GM23338 (cell line): Measurements from ENCODE around the gene SRD5A3. TPM values are rescaled to one million over a fixed set of nuclear protein-coding genes. Genes with fewer than 3 reads are reported as not detected.

Source experiments
- ATAC-seq: fragments of 200-7000 bp; cut with Tn5 transposase; 3 replicates; pipeline ENCODE4 v1.9.1; 2020
- DNase-seq: peaks from one replicate; pipeline ENCODE4 v3.0.0-alpha.2; 2015; ENCODE audit warnings: low spot score
- H2AFZ ChIP-seq: fragments of 200-600 bp; sonication (generic); 2 replicates; pipeline ENCODE4 v1.8.0; 2016; ENCODE audit warnings: antibody characterized with exemption, mild to moderate bottlenecking, moderate library complexity
- H3F3A ChIP-seq: fragments of 200-600 bp; sonication (generic); replicated peaks from 2 replicates; pipeline ENCODE4 v1.8.0; 2017; ENCODE audit warnings: antibody characterized with exemption, mixed run types, low read depth
- H3K27ac ChIP-seq: fragments of 200-600 bp; sonication (generic); 2 replicates; pipeline ENCODE4 v1.6.1; 2016; ENCODE audit warnings: low read depth
- H3K27me3 ChIP-seq: fragments of 200-600 bp; sonication (generic); 2 replicates; pipeline ENCODE4 v1.8.0; 2016; ENCODE audit warnings: mild to moderate bottlenecking, mixed run types, moderate library complexity; ENCODE audit not compliant: insufficient read depth
- H3K36me3 ChIP-seq: fragments of 200-600 bp; sonication (generic); 2 replicates; pipeline ENCODE4 v1.8.0; 2016; ENCODE audit warnings: mild to moderate bottlenecking; ENCODE audit not compliant: insufficient read depth
- H3K4me1 ChIP-seq: fragments of 200-600 bp; sonication (generic); 2 replicates; pipeline ENCODE4 v1.8.0; 2016; ENCODE audit warnings: mild to moderate bottlenecking, moderate library complexity; ENCODE audit not compliant: insufficient read depth
- H3K4me2 ChIP-seq: fragments of 200-600 bp; sonication (generic); 2 replicates; pipeline ENCODE4 v1.7.1; 2017; ENCODE audit warnings: mixed run types
- H3K4me3 ChIP-seq: fragments of 200-600 bp; sonication (generic); 2 replicates; pipeline ENCODE4 v1.6.1; 2016; ENCODE audit warnings: mixed run types
- H3K79me2 ChIP-seq: fragments of 200-600 bp; sonication (generic); replicated peaks from 2 replicates; pipeline ENCODE4 v1.8.0; 2017; ENCODE audit warnings: mild to moderate bottlenecking; ENCODE audit not compliant: insufficient read depth
- H3K9me2 ChIP-seq: fragments of 200-600 bp; sonication (generic); 2 replicates; pipeline ENCODE4 v1.8.0; 2017; ENCODE audit not compliant: insufficient read depth
- H4K20me1 ChIP-seq: fragments of 200-600 bp; sonication (generic); replicated peaks from 2 replicates; pipeline ENCODE4 v1.8.0; 2017; ENCODE audit warnings: mild to moderate bottlenecking; ENCODE audit not compliant: insufficient read depth
- H3K27ac Mint-ChIP-seq: 2 replicates; pipeline ENCODE4 v1.8.0; 2020; ENCODE audit warnings: inconsistent platforms, mild to moderate bottlenecking, moderate library complexity, mixed read lengths
- H3K27me3 Mint-ChIP-seq: 3 replicates; pipeline ENCODE4 v1.8.0; 2022; ENCODE audit warnings: low read depth, mild to moderate bottlenecking, moderate library complexity, mixed read lengths, inconsistent platforms; ENCODE audit not compliant: insufficient read depth, poor library complexity
- H3K36me3 Mint-ChIP-seq: 3 replicates; pipeline ENCODE4 v1.8.0; 2021; ENCODE audit warnings: low read depth, mild to moderate bottlenecking, inconsistent platforms, moderate library complexity, mixed read lengths
- H3K4me1 Mint-ChIP-seq: 3 replicates; pipeline ENCODE4 v1.8.0; 2020; ENCODE audit warnings: mild to moderate bottlenecking, inconsistent platforms, mixed read lengths
- H3K4me3 Mint-ChIP-seq: 3 replicates; pipeline ENCODE4 v1.8.0; 2021; ENCODE audit warnings: moderate library complexity, mild to moderate bottlenecking, inconsistent platforms, mixed read lengths
- H3K9me3 Mint-ChIP-seq: 3 replicates; pipeline ENCODE4 v1.8.0; 2020; ENCODE audit warnings: moderate library complexity, mild to moderate bottlenecking, inconsistent platforms, mixed read lengths
- CREB1 ChIP-seq: fragments of 250-450 bp; sonication (Bioruptor Pico); IDR thresholded peaks from 2 replicates; pipeline ENCODE4 v1.5.0; 2020; ENCODE audit warnings: low read depth, mild to moderate bottlenecking, moderate library complexity
- CTCF ChIP-seq, 2 experiments: fragments of 200-600 bp in 1 of 2; sonication (generic) in 1 of 2; conservative IDR thresholded peaks; 2 replicates each; pipeline versions ENCODE4 v1.5.1 to v1.6.1; 2016 to 2017; ENCODE audit warnings: antibody characterized with exemption in 2 of 2, low read depth in 2 of 2, mild to moderate bottlenecking in 2 of 2, moderate library complexity in 1 of 2
- EZH2 ChIP-seq: fragments of 200-600 bp; sonication (generic); IDR thresholded peaks from one replicate; pipeline ENCODE4 v1.8.0; 2017; ENCODE audit warnings: antibody characterized with exemption, mild to moderate bottlenecking, low read depth; ENCODE audit not compliant: unreplicated experiment
- EZH2phosphoT487 ChIP-seq: fragments of 200-600 bp; sonication (generic); IDR thresholded peaks from one replicate; pipeline ENCODE4 v1.8.1; 2018; ENCODE audit warnings: antibody characterized with exemption; ENCODE audit not compliant: unreplicated experiment
- JUNB ChIP-seq: IDR thresholded peaks from one replicate; pipeline ENCODE4 v1.6.1; 2016; ENCODE audit warnings: antibody characterized with exemption; ENCODE audit not compliant: unreplicated experiment
- NANOG ChIP-seq: IDR thresholded peaks from 2 replicates; pipeline ENCODE4 v1.6.1; 2016; ENCODE audit warnings: antibody characterized with exemption, borderline replicate concordance
- POLR2AphosphoS5 ChIP-seq: IDR thresholded peaks from 2 replicates; pipeline ENCODE4 v1.6.1; 2016; ENCODE audit warnings: antibody characterized with exemption, low read depth
- STAT1 ChIP-seq: IDR thresholded peaks from one replicate; pipeline ENCODE4 v1.6.1; 2016; ENCODE audit warnings: antibody characterized with exemption; ENCODE audit not compliant: unreplicated experiment
- ZNF114 ChIP-seq: fragments of 250-450 bp; sonication (Bioruptor Pico); IDR thresholded peaks from 2 replicates; pipeline ENCODE4 v1.5.0; 2020; ENCODE audit warnings: mild to moderate bottlenecking, moderate library complexity
- ZNF331 ChIP-seq: fragments of 250-450 bp; sonication (Bioruptor Pico); IDR thresholded peaks from 2 replicates; pipeline ENCODE4 v1.5.0; 2020; ENCODE audit warnings: low read depth, mild to moderate bottlenecking, moderate library complexity
- polyA plus RNA-seq: library from polyadenylated mRNA; unstranded; fragments of >200 nt; fragmentation: Nextera tagmentation; extraction: Ambion mirVana; gene quantifications from 2 replicates; pipeline ENCODE4 v1.2.1, GENCODE V29; 2016
- total RNA-seq: library from RNA; depleted of rRNA; stranded (reverse); fragments of >200 nt; shearing (Covaris generic); gene quantifications from 2 replicates; pipeline ENCODE4 v1.2.3, GENCODE V29; 2014
- TF ChIP-seq, protein P1 (sequence below): IDR thresholded peaks from one replicate; pipeline ENCODE4 v1.6.1; 2018; ENCODE audit warnings: antibody characterized with exemption; ENCODE audit not compliant: unreplicated experiment
- TF ChIP-seq, protein P2 (sequence below): IDR thresholded peaks from 2 replicates; pipeline ENCODE4 v1.6.1; 2016; ENCODE audit warnings: antibody characterized with exemption
- TF ChIP-seq, protein P3 (sequence below): fragments of 250-450 bp; sonication (Bioruptor Pico); IDR thresholded peaks from 2 replicates; pipeline ENCODE4 v1.5.0; 2020; ENCODE audit warnings: mild to moderate bottlenecking, moderate library complexity

The SRD5A3 gene
- total and polyA plus RNA-seq, 2 experiments from 2014 or later: 23.0 to 49.9 TPM

DNA sequence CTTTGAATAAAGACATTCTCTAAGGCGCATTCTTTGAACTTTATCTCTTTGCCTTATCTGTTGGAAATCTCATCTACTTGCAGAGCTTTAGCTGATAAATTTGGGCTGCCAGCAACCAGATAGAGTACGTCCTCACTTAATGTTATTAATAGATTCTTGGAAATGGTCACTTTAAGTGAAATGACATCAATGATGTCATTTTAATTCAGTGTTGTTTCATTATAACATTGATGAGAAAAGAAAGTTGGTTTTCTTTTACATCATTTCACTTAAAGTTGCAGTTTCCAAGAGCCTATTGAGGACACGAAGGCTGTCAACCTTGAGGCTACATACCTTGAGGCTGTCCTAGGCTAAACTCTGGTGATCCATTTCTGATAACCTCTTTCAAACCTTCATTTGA is 59.0 kb downstream of the SRD5A3 start:
- ATAC-seq: no peak
- peaks cover 17% of the 10 kb centered on the region; the same call in 1 of the 2 replicates for H3K4me1 ChIP-seq
- peaks cover 96% of the 10 kb centered on the region for H3K79me2 ChIP-seq
- H3K9me2 ChIP-seq: no peaks in the 10 kb centered on the region
- peaks cover 53% of the 10 kb centered on the region for H3K36me3 Mint-ChIP-seq
- peaks cover 68% of the 10 kb centered on the region for H4K20me1 ChIP-seq
- H3K27me3 ChIP-seq: no peaks in the 10 kb centered on the region
- no peaks in the 10 kb centered on the region for H3F3A ChIP-seq
- no peak overlapping the region for H3K4me3 Mint-ChIP-seq
- DNase-seq: no peak
- H3K27ac Mint-ChIP-seq: no peak overlapping the region
- no peak overlapping the region for H3K4me2 ChIP-seq
- no peak overlapping the region for H3K4me3 ChIP-seq
- H3K9me3 Mint-ChIP-seq: no peaks in the 10 kb centered on the region
- H3K36me3 ChIP-seq: peaks cover 23% of the 10 kb centered on the region
- H3K27me3 Mint-ChIP-seq: peaks cover 2% of the 10 kb centered on the region
- TF ChIP-seq ZNF114 (CRISPR knock-in tag): no peak
- no peak for TF ChIP-seq ZNF331 (CRISPR knock-in tag)
- TF ChIP-seq CREB1 (CRISPR knock-in tag): no peak
- no peak for TF ChIP-seq STAT1
- TF ChIP-seq, protein P1, sequence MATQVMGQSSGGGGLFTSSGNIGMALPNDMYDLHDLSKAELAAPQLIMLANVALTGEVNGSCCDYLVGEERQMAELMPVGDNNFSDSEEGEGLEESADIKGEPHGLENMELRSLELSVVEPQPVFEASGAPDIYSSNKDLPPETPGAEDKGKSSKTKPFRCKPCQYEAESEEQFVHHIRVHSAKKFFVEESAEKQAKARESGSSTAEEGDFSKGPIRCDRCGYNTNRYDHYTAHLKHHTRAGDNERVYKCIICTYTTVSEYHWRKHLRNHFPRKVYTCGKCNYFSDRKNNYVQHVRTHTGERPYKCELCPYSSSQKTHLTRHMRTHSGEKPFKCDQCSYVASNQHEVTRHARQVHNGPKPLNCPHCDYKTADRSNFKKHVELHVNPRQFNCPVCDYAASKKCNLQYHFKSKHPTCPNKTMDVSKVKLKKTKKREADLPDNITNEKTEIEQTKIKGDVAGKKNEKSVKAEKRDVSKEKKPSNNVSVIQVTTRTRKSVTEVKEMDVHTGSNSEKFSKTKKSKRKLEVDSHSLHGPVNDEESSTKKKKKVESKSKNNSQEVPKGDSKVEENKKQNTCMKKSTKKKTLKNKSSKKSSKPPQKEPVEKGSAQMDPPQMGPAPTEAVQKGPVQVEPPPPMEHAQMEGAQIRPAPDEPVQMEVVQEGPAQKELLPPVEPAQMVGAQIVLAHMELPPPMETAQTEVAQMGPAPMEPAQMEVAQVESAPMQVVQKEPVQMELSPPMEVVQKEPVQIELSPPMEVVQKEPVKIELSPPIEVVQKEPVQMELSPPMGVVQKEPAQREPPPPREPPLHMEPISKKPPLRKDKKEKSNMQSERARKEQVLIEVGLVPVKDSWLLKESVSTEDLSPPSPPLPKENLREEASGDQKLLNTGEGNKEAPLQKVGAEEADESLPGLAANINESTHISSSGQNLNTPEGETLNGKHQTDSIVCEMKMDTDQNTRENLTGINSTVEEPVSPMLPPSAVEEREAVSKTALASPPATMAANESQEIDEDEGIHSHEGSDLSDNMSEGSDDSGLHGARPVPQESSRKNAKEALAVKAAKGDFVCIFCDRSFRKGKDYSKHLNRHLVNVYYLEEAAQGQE: no peak
- no peak for TF ChIP-seq NANOG
- TF ChIP-seq CTCF (conservative IDR thresholded peaks at IDR 0.05; ENCODE audit: low read depth in 2 of 2): no peak
- TF ChIP-seq EZH2phosphoT487: no peak
- TF ChIP-seq, protein P2, sequence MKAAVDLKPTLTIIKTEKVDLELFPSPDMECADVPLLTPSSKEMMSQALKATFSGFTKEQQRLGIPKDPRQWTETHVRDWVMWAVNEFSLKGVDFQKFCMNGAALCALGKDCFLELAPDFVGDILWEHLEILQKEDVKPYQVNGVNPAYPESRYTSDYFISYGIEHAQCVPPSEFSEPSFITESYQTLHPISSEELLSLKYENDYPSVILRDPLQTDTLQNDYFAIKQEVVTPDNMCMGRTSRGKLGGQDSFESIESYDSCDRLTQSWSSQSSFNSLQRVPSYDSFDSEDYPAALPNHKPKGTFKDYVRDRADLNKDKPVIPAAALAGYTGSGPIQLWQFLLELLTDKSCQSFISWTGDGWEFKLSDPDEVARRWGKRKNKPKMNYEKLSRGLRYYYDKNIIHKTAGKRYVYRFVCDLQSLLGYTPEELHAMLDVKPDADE: no peak
- no peak for TF ChIP-seq POLR2AphosphoS5
- no peak for TF ChIP-seq EZH2
- TF ChIP-seq, protein P3, sequence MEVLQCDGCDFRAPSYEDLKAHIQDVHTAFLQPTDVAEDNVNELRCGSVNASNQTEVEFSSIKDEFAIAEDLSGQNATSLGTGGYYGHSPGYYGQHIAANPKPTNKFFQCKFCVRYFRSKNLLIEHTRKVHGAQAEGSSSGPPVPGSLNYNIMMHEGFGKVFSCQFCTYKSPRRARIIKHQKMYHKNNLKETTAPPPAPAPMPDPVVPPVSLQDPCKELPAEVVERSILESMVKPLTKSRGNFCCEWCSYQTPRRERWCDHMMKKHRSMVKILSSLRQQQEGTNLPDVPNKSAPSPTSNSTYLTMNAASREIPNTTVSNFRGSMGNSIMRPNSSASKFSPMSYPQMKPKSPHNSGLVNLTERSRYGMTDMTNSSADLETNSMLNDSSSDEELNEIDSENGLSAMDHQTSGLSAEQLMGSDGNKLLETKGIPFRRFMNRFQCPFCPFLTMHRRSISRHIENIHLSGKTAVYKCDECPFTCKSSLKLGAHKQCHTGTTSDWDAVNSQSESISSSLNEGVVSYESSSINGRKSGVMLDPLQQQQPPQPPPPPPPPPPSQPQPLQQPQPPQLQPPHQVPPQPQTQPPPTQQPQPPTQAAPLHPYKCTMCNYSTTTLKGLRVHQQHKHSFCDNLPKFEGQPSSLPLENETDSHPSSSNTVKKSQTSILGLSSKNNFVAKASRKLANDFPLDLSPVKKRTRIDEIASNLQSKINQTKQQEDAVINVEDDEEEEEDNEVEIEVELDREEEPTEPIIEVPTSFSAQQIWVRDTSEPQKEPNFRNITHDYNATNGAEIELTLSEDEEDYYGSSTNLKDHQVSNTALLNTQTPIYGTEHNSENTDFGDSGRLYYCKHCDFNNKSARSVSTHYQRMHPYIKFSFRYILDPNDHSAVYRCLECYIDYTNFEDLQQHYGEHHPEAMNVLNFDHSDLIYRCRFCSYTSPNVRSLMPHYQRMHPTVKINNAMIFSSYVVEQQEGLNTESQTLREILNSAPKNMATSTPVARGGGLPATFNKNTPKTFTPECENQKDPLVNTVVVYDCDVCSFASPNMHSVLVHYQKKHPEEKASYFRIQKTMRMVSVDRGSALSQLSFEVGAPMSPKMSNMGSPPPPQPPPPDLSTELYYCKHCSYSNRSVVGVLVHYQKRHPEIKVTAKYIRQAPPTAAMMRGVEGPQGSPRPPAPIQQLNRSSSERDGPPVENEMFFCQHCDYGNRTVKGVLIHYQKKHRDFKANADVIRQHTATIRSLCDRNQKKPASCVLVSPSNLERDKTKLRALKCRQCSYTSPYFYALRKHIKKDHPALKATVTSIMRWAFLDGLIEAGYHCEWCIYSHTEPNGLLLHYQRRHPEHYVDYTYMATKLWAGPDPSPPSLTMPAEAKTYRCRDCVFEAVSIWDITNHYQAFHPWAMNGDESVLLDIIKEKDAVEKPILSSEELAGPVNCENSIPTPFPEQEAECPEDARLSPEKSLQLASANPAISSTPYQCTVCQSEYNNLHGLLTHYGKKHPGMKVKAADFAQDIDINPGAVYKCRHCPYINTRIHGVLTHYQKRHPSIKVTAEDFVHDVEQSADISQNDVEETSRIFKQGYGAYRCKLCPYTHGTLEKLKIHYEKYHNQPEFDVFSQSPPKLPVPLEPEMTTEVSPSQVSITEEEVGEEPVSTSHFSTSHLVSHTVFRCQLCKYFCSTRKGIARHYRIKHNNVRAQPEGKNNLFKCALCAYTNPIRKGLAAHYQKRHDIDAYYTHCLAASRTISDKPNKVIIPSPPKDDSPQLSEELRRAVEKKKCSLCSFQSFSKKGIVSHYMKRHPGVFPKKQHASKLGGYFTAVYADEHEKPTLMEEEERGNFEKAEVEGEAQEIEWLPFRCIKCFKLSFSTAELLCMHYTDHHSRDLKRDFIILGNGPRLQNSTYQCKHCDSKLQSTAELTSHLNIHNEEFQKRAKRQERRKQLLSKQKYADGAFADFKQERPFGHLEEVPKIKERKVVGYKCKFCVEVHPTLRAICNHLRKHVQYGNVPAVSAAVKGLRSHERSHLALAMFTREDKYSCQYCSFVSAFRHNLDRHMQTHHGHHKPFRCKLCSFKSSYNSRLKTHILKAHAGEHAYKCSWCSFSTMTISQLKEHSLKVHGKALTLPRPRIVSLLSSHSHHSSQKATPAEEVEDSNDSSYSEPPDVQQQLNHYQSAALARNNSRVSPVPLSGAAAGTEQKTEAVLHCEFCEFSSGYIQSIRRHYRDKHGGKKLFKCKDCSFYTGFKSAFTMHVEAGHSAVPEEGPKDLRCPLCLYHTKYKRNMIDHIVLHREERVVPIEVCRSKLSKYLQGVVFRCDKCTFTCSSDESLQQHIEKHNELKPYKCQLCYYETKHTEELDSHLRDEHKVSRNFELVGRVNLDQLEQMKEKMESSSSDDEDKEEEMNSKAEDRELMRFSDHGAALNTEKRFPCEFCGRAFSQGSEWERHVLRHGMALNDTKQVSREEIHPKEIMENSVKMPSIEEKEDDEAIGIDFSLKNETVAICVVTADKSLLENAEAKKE: no peak
- TF ChIP-seq JUNB: no peak
- peaks cover 16% of the 10 kb centered on the region; the same call in 2 of the 3 replicates for H3K4me1 Mint-ChIP-seq
- no peak overlapping the region for H2AFZ ChIP-seq
- no peak overlapping the region for H3K27ac ChIP-seq
